ENCODE measurements around the gene AGK. TPM values are rescaled to one million over a fixed set of nuclear protein-coding genes. Genes with fewer than 3 reads are reported as not detected.
A peak's percentile ranks its signal among the peaks of the same experiment; 100 is the strongest.
"Not testable (repeated sequence)": the region's sequence is repeated elsewhere in the genome, so short reads cannot be mapped to it uniquely, and the experiment has no call there.

Gene AGK
- total and polyA plus RNA-seq, 12 donors = 17.7 to 45.1 (median 38.3) TPM

DNA sequence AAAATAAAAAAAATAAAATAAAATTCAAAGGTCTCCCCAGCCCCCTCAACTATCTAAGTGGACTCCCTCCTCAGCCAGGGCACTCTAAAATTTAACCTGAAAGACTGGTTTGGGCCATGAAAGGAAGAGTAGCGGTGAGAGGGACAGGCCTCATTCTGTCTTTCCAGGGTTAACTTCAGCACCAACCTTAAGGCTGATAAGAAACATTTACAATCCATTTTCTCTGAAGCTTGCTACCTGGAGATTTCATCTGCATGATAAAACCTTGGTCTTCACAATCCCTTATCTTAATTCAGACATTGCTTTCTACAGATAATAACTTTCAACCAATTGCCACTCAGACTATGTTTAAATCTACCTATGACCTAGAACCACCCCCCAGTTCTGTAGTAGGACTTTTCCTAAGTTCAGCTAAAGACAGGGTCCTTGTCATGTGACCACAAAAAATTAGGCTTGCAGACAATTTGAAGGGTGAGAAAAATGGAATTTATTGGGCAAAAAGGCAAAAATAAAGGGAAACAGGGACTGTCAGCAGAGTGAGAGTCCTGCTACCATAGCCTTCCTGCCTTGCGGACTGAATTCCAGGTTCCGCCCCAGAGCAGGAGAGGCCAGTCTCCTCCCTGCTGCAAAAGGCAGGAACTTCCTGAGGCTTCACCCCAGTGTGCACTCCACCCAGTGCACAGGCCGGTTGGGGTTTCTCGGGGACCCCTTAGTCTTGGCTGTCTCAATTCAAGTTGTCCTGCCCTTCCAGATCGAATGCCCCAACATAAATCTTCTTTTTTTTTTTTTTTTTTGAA is 26.0 kb downstream of the AGK start:
- intact Hi-C loops (cut with DNase I) = no loop called here
- no peak overlapping the region for H3K4me3 ChIP-seq
- H3K9me3 ChIP-seq = peaks cover 0 to 51% (median 13%) of the 10 kb centered on the region in 11 donors
- H3K27ac ChIP-seq = no peak overlapping the region
- 98 to 99% methylated on average over 6 of the region's 6 CpGs for WGBS, 2 donors
- H3K27me3 ChIP-seq = no peaks in the 10 kb centered on the region
- peaks cover 0 to 58% (median 0%) of the 10 kb centered on the region in 9 donors for H3K36me3 ChIP-seq
- TF ChIP-seq CTCF (IDR thresholded peaks at IDR 0.05) = no peak
- no peak for DNase-seq
- no peak for ATAC-seq
- H3K4me1 ChIP-seq = peaks cover 0 to 13% (median 0%) of the 10 kb centered on the region in 9 donors

GRCh38 chr7:141579953-141580352 is 28.7 kb downstream of the AGK start:
- intact Hi-C loops (cut with DNase I); ATAC-seq; H3K27ac ChIP-seq; H3K4me1 ChIP-seq; H3K4me3 ChIP-seq; H3K27me3 ChIP-seq; DNase-seq: not testable (repeated sequence)
- Histone ChIP-seq H3K36me3 (peaks cover 0 to 33% (median 0%) of the 10 kb centered on the region in 9 donors), H3K9me3 (peaks cover 0 to 46% (median 13%) of the 10 kb centered on the region in 11 donors)
- 86 to 89% methylated on average over 5 of the region's 5 CpGs for WGBS, 2 donors

- H3K27me3 ChIP-seq; DNase-seq; H3K4me3 ChIP-seq; ATAC-seq; H3K27ac ChIP-seq; intact Hi-C loops (cut with DNase I): not testable (repeated sequence)
- H3K36me3 ChIP-seq = peaks cover 0 to 15% (median 0%) of the 10 kb centered on the region in 9 donors
- peaks cover 0 to 23% (median 4%) of the 10 kb centered on the region in 9 donors for H3K4me1 ChIP-seq
- 65 to 82% methylated on average over 7 of the region's 7 CpGs for WGBS, 2 donors
- peaks cover 0 to 25% (median 8%) of the 10 kb centered on the region in 11 donors for H3K9me3 ChIP-seq
Measured at GRCh38 chr7:141582063-141582462, 30.9 kb downstream of the AGK start.

DNA sequence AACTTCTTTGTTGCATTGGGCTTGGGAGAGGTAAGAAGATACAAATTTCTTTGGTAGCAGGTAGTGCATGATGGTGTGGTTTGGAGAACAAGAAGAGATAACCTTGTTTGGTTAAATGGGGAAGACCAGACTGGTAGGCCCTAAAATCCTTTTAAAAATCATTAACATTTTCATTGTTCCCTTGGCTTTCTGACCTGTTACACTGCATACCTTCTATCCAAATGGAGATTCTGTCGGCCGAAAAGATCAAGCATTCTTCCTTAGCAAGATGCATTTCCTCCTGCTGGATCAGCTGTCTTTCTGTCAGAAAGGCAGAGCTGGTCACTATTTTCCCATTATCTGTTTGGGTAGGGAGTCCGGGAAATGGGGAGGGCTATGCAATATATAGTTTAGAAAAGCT is 33.7 kb downstream of the AGK start:
- ATAC-seq = no peak
- Histone ChIP-seq H3K9me3 (peaks cover 0 to 5% (median 1%) of the 10 kb centered on the region in 11 donors), H3K27me3 (no peaks in the 10 kb centered on the region), H3K4me1 (peaks cover 0 to 24% (median 4%) of the 10 kb centered on the region in 9 donors), H3K36me3 (peaks cover 0 to 2% (median 0%) of the 10 kb centered on the region in 9 donors), H3K27ac (peak overlapping the region in 1 of 10 donors; percentile 3), H3K4me3 (no peak overlapping the region)
- intact Hi-C loops (cut with DNase I) = no loop called here
- TF ChIP-seq CTCF (IDR thresholded peaks at IDR 0.05) = no peak
- 80 to 81% methylated on average over 3 of the region's 3 CpGs for WGBS, 2 donors
- no peak for DNase-seq

DNA sequence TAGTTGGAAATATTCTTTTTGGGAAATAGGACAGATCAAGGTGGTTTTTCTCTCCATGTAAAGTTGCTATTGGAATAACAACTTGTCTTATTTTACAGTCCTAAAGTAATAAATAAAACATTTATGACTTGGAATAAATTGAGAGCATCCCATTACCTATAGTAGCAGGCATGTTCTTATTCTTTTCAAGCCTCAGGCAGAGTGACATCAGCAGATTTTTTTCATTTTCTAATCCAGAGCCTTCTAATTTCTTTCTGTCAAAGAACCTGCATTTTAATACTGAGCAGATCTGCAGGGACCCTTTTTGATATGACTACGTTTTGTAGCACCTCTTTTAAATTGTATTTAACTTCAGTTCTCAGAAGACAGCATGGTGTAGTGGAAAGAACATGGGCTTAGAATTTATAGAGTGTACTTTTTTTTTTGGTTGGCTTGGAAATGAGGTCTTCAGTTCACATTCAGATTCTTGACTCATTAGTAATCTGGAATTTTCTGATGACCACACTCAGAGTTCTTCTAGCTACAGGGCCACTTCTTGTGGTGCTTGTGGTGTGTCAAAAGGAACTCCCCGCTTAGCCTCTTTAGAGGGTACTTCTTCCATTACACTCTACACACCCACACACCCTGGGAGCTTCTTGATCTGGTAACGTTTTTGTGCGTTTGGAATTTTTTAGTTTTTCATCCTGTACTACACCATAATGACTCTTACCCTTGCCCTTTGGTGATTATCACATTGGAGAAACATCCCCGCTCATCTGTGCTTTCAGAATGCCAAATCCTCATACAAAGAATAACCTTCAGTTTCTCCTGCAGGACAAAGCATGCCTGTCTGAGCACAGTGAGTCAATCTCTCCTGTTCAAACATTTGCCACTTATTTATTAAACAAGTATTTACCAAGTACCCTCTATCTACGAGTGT is 34.6 kb downstream of the AGK start:
- peaks cover 0 to 31% (median 8%) of the 10 kb centered on the region in 9 donors for H3K4me1 ChIP-seq
- no peak overlapping the region for H3K4me3 ChIP-seq
- no peak for TF ChIP-seq CTCF (IDR thresholded peaks at IDR 0.05)
- DNase-seq (no peak), ATAC-seq (peak in 5 of 8 donors; percentile 33 to 42 (median 34))
- intact Hi-C loops (cut with DNase I) = no loop called here
- WGBS, 2 donors = 74 to 79% methylated on average over 6 of the region's 6 CpGs
- H3K27ac ChIP-seq = peak overlapping the region in 4 of 10 donors; percentile 3 to 27 (median 10)
- H3K9me3 ChIP-seq = no peaks in the 10 kb centered on the region
- H3K27me3 ChIP-seq = no peaks in the 10 kb centered on the region
- no peaks in the 10 kb centered on the region for H3K36me3 ChIP-seq

Measured in heart right ventricle (tissue), 16 donors.